Bronchial epithelial cell (primary cell): Measurements from ENCODE around the gene KCNIP1. TPM values are rescaled to one million over a fixed set of nuclear protein-coding genes. Genes with fewer than 3 reads are reported as not detected.

ENCODE experiments used
- DNase-seq: peaks from one replicate; pipeline ENCODE4 v3.0.0-alpha.2; 2010; ENCODE audit warnings: low read depth
- FAIRE-seq: peaks from 2 replicates; lab custom pipeline; 2011; peaks lifted over from hg19 to GRCh38; lab: Jason Lieb, UNC
- H3K27me3 ChIP-seq: 2 replicates; pipeline ENCODE4 v1.5.1; 2011; ENCODE audit warnings: low read length; ENCODE audit not compliant: control insufficient read depth, insufficient read depth
- H3K36me3 ChIP-seq: 2 replicates; pipeline ENCODE4 v1.5.1; 2011; ENCODE audit warnings: low read length; ENCODE audit not compliant: control insufficient read depth, insufficient read depth
- H3K4me3 ChIP-seq: 2 replicates; pipeline ENCODE4 v1.5.1; 2011; ENCODE audit warnings: mild to moderate bottlenecking, low read depth, low read length, control low read depth
- total RNA-seq: library from RNA; depleted of rRNA; stranded (reverse); fragments of >200 nt; gene quantifications from 2 replicates; pipeline ENCODE4 v1.2.1, GENCODE V29; 2014
- TF ChIP-seq, protein P1 (sequence below): IDR thresholded peaks from 2 replicates; pipeline ENCODE4 v1.5.1; 2011; ENCODE audit warnings: mild to moderate bottlenecking, moderate library complexity, low read length, control low read depth, inconsistent platforms; ENCODE audit not compliant: insufficient read depth, severe bottlenecking

KCNIP1 gene
- total RNA-seq, 1 donor from 2014 or later, result under 0.01 TPM

DNA sequence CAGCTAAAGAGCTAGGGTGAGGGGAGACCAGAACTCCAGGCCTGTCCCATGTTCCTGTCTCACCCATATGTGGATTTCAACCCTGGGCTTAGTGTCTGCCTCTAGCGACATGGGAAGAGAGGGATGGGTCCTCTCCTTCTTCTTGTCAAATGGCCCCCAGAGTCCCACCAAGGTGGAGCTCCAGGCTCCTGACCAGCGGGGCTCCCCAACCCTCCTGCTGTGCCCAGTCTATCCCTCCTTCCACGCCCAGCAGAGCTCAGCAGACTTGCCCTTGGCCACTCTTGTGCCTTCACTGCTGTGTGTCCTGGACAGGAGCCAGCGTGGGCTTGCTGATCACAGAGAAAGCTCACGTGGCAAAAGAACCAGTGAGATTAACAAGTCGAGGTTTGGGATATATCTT is 156.7 kb downstream of the KCNIP1 start:
- H3K36me3 ChIP-seq, result no peaks in the 10 kb centered on the region
- no peak for FAIRE-seq
- DNase-seq, result no peak
- no peaks in the 10 kb centered on the region for H3K27me3 ChIP-seq
- H3K4me3 ChIP-seq, result no peak overlapping the region
- TF ChIP-seq, protein P1, sequence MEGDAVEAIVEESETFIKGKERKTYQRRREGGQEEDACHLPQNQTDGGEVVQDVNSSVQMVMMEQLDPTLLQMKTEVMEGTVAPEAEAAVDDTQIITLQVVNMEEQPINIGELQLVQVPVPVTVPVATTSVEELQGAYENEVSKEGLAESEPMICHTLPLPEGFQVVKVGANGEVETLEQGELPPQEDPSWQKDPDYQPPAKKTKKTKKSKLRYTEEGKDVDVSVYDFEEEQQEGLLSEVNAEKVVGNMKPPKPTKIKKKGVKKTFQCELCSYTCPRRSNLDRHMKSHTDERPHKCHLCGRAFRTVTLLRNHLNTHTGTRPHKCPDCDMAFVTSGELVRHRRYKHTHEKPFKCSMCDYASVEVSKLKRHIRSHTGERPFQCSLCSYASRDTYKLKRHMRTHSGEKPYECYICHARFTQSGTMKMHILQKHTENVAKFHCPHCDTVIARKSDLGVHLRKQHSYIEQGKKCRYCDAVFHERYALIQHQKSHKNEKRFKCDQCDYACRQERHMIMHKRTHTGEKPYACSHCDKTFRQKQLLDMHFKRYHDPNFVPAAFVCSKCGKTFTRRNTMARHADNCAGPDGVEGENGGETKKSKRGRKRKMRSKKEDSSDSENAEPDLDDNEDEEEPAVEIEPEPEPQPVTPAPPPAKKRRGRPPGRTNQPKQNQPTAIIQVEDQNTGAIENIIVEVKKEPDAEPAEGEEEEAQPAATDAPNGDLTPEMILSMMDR, result no peak

DNA sequence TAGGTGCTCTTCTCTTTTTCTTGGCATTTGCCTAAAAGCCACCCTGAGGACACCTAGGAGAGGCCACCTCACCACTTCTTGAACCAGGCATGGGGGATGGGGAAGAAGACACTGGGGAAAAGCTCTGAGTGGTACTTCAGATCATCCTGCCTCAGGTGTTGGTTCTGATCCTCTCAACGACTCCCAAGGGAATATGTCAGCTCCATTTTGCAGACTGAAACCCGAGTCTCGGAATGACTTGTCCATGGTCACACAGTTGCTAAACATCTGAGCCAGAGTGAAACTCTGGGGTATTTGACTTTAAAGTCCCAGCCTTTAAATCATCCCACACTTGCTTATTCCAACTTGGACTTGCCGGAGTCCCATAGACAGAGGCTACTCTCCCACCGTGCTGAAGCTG is 159.1 kb downstream of the KCNIP1 start:
- FAIRE-seq (peak; percentile 13), DNase-seq (no peak)
- TF ChIP-seq, protein P1, result no peak
- H3K27me3 ChIP-seq, result no peaks in the 10 kb centered on the region
- no peaks in the 10 kb centered on the region for H3K36me3 ChIP-seq
- H3K4me3 ChIP-seq, result no peak overlapping the region

DNA sequence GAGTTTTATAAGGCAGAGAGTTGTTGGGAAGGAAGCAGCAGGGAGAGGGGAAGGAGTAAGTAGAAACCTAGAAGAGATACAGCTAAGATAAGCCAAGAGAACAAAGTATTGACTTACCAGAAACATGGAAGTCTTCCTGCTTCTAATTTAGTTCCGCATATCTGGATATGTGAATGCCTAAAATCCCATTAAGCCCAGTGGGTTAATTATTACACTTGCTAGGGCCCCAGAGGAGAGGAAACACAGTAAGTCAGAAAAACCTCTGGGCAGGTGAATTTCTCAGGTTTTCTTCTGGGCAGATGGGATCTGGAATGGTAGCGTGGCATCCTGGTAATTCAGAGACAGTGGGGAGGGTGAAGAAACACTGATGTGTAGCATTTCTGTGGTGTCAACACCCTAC is 175.0 kb downstream of the KCNIP1 start:
- Histone ChIP-seq H3K4me3 (no peak overlapping the region), H3K36me3 (no peaks in the 10 kb centered on the region), H3K27me3 (no peaks in the 10 kb centered on the region)
- FAIRE-seq (no peak), DNase-seq (no peak)
- TF ChIP-seq, protein P1, result no peak

DNA sequence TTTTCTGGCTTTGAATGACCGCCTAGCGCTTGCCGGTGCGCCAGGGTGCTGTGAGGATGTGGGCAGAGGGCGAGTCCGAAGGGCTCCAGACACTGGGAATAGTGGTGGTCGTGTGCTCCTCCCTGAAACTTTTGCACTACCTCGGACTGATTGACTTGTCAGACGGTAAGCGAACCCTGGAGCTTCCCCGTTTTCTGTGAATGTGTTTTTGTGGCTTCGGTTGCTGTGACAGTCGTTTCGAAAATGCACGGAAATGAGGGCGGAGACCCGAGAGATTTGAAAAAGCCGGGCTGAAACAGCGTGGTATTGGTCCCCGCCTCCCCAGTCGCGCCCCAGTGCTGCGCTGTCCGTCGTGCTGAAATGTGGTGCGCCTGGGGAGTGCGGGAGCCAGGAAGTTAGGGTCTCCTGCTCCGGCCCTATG is 177.2 kb downstream of the KCNIP1 start:
- TF ChIP-seq, protein P1, result no peak
- DNase-seq (peak; percentile 17), FAIRE-seq (no peak)
- Histone ChIP-seq H3K4me3 (no peak overlapping the region), H3K36me3 (no peaks in the 10 kb centered on the region), H3K27me3 (no peaks in the 10 kb centered on the region)

DNA sequence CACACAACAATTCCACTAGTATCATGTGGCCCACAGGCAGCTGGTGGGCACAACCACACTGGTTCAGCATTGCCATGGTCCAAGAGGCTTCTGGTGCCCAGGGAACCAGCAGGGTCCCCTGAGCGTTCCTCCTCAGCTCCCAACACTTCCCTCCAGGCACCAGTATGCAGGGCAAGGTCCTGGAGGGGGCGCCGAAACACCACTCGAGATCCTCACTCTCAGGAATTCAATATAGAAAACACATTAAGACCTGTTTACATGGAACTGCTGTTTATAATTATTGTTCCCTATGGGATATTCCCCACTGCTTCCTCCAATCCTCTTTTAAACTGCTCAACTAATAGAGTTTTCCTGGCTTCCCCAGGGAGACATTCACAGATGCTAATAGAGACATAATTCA is 187.8 kb downstream of the KCNIP1 start:
- DNase-seq, result no peak
- no peak for FAIRE-seq
- TF ChIP-seq, protein P1, result no peak
- Histone ChIP-seq H3K4me3 (no peak overlapping the region), H3K36me3 (no peaks in the 10 kb centered on the region), H3K27me3 (no peaks in the 10 kb centered on the region)

DNA sequence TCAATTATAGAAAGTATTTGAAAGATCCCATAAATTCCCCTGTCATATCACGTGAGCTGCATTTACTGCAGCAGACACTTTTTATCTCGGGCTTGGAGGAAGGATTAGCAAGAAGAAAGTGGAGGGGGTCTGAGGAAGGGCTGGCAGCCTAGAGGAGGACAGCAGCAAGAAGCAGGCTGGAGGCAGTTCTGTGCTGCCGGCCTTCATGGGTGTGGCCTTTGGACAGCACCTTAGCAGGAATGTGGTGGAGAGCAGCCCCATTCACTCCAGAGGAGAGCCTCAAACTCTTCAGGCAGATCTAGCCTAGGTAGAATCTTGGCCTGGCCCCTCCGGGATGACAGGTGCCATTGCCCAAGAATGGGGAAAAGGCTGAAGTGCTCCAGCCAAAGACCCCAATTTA is 189.9 kb downstream of the KCNIP1 start:
- FAIRE-seq (no peak), DNase-seq (no peak)
- Histone ChIP-seq H3K36me3 (no peaks in the 10 kb centered on the region), H3K4me3 (no peak overlapping the region), H3K27me3 (no peaks in the 10 kb centered on the region)
- TF ChIP-seq, protein P1, result no peak
